Measurements from ENCODE around the gene RAB3B.

Gene RAB3B

DNA sequence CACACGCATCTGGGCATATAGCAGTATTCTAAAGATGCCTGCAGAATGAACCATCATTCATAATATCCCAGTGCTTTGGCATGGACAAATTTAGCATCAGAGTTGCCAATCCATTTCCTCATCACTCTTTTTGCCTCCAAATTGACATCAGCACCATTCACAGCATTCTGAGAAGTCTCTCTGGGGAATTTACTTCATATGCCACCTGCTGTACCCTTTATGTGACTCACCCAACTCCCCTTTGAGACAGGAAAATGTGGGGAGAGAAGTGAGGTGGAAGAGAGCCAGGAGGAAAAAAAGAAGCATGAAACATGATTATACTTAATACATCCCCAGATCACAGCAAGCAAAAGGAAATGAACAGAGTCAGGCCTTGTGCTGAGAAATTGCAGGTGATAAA lies 37.4 kb downstream of the RAB3B start:
- TF ChIP-seq GATA2 (IDR thresholded peaks at IDR 0.05; ENCODE audit: low read depth, low read length), result no peak
- TF ChIP-seq GATA3 (IDR thresholded peaks at IDR 0.05; ENCODE audit: low read depth, low read length), result no peak

DNA sequence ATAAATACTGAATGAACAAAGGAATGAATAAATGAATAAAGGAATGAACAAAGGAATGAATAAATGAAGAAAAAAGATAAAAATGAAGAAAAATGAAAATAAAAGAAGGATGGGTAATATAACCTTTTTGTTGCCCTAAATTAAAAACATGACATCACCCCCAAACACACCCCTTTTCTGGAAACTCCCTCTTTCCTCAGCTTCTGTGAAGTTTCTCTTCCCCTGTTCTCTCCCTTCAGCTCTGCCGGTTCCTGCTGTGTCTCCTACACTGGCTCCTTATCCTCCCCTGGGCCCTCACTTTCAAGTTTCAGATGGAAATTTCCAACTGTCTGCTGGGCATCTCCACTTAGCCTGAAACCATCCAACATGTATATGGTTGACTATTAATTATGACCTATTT lies 37.9 kb downstream of the RAB3B start:
- TF ChIP-seq GATA3 (IDR thresholded peaks at IDR 0.05; ENCODE audit: low read depth, low read length) (no peak), GATA2 (IDR thresholded peaks at IDR 0.05; ENCODE audit: low read depth, low read length) (no peak)

DNA sequence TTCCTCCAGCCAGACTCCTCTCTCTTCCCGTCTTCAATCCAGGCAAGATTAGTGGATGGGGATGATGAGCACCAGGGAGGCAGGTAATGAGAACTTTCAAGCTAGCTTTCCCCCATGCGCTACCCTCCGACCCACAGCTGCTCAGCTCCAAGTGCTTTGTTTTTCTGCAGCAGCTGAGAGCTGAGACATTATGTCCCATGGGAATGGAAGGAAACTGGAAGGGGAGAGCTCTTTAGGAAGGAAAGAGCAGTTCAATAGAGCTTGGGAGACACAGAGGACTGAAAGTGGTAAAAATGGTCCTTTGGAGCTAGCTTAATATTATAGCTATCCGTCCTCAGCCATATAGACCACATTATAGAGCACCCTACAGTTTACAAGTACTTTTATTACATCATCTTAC lies 39.8 kb downstream of the RAB3B start:
- no peak for TF ChIP-seq GATA2 (IDR thresholded peaks at IDR 0.05; ENCODE audit: low read depth, low read length)
- no peak for TF ChIP-seq GATA3 (IDR thresholded peaks at IDR 0.05; ENCODE audit: low read depth, low read length)

DNA sequence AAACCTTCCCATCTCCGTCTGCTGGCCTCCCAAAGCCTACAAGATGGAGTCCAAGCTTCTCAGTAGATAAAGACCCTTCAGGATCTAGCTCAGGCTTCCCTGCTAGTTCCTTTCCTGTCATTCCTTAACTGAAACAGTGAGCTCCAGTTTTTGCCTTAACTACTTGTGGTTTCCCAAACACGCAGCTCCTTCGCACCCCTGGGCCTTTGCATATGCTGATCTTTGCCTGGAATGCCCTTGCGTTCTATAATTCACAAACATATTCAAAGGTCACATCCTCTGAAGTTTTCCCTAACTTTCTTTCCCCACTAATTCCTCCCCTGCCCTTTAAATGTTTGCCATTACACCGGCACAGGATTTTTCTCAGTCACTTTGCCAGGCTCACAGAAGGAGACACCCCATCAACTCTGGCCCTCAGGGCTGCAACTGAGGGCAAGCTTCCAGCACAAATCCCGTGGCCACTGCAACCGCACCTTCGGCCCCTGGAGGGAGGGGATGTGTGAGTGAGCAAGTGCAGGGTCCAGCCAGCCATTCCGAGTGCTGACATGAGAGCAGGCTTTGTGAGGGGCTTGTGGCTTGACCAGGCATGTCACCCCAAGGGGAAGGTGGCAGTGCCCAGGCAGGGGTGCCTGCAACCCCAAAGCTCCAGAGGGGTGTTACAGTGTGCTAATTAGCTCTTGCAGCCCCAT lies 41.3 kb downstream of the RAB3B start:
- TF ChIP-seq GATA3 (IDR thresholded peaks at IDR 0.05; ENCODE audit: low read depth, low read length), result no peak
- TF ChIP-seq GATA2 (IDR thresholded peaks at IDR 0.05; ENCODE audit: low read depth, low read length), result no peak

DNA sequence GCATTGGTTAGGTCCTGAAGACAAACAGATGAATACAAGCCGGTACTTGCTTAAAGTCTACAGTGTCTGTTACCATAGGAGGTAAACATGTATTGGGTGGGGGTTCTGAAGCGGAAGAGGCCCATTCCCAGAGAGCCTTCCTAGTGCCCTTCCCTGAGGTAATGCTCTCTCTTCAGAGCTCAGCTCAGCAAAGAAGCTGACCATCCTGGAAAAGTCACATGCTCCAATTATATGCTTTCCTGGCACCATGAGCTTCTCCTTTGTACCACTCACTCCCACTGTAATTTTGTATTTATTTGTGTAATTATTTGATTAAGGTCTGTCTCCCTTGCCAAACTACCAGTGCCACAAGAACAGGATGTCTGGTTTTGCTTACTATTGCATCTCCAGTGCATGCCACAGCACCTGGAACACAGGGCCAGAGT lies 42.0 kb downstream of the RAB3B start:
- TF ChIP-seq GATA2 (IDR thresholded peaks at IDR 0.05; ENCODE audit: low read depth, low read length) (no peak), GATA3 (IDR thresholded peaks at IDR 0.05; ENCODE audit: low read depth, low read length) (no peak)

DNA sequence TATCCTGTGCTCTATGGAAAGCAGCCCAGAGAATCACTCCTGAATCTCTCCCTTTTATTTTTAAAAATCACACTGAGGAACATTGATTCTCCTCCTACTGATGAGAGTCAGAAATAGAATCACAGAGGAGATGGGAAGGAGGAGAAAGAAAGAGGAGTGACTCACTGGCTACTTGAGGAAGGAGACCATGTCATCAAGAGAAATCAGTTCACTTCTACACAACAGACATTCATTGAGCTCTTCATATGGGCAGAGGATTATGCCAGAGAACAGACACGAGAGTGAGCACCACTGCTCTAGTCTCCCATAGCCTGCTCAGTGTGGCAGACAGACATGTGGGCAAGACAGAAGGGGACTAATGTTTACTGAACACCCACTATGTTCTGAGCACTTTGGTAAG lies 44.2 kb downstream of the RAB3B start:
- TF ChIP-seq GATA3 (IDR thresholded peaks at IDR 0.05; ENCODE audit: low read depth, low read length) (no peak), GATA2 (IDR thresholded peaks at IDR 0.05; ENCODE audit: low read depth, low read length) (no peak)

DNA sequence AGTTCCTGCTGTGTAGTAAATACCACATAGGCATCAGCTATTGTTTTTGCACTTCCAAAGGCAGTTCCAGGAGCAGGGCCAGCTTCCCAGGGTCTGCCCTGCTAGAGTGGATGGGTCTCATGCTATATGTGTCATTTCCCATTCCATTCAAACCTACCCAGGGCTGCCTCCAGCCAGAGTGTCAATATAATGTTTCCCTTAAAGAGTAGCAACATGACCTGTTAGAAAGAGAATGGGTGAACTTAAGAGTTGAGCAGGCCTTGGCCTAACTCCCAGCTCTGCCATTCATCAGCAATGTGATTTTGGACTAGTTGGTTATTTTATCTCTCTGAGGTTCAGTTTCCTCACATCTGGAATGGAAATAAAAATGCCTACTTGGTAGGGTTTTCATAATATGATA lies 44.9 kb downstream of the RAB3B start:
- TF ChIP-seq GATA2 (IDR thresholded peaks at IDR 0.05; ENCODE audit: low read depth, low read length) (no peak), GATA3 (IDR thresholded peaks at IDR 0.05; ENCODE audit: low read depth, low read length) (no peak)

DNA sequence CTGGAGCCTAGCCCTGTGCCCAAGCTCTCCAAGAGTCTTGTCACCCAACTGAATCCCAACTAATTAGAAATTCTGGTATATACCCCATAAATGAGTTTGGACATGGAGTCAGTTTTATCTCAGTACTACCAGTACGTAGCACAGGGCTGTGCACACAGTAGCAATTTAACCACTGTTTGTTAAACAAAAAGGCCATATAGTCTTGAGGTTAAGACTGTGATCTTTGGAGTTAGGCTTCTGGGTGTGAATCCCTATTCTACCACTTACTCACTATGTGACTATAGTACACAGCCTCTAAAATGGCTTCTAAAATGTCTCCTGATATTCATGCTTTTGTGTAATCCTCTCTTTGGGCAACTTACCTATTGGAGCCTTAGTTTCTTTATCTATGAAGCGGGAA lies 48.2 kb downstream of the RAB3B start:
- TF ChIP-seq GATA3 (IDR thresholded peaks at IDR 0.05; ENCODE audit: low read depth, low read length) (no peak), GATA2 (IDR thresholded peaks at IDR 0.05; ENCODE audit: low read depth, low read length) (no peak)

DNA sequence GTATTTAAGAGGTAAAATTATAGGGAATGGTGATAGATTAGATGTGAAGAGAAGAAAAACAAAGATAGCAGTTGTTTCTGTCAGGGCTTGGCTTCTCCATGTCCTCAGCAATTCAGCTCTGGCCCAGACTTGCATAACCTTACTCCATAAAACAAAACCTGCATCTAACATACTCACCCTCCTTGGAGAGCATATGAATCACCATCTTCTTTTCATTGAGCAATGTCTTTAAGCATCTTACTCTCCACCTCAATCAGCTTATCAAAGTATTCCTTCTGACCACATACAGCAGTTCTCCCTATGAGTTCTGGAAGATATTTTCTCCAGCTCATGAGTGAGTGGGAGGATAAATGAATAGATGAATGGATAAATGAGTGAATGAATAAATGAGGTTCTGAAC lies 49.0 kb downstream of the RAB3B start:
- no peak for TF ChIP-seq GATA3 (IDR thresholded peaks at IDR 0.05; ENCODE audit: low read depth, low read length)
- no peak for TF ChIP-seq GATA2 (IDR thresholded peaks at IDR 0.05; ENCODE audit: low read depth, low read length)

DNA sequence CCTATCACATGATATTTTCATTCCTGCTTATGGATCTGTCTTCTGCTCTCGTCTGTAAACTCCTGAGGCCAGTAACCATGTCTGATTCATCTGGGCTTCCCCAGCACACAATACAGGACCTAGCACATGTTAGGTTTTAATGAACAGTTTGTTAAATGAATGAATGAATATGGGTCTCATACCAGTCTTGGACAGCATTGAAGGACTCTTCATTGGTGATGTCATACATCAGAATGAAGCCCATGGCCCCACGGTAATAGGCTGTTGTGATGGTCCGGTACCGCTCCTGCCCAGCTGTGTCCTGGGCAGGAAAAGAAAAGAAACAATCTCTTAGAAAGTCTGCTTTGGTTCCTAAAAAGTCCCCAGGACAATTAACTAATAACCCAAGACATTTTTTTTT lies 53.4 kb downstream of the RAB3B start:
- TF ChIP-seq GATA3 (IDR thresholded peaks at IDR 0.05; ENCODE audit: low read depth, low read length) (no peak), GATA2 (IDR thresholded peaks at IDR 0.05; ENCODE audit: low read depth, low read length) (no peak)

DNA sequence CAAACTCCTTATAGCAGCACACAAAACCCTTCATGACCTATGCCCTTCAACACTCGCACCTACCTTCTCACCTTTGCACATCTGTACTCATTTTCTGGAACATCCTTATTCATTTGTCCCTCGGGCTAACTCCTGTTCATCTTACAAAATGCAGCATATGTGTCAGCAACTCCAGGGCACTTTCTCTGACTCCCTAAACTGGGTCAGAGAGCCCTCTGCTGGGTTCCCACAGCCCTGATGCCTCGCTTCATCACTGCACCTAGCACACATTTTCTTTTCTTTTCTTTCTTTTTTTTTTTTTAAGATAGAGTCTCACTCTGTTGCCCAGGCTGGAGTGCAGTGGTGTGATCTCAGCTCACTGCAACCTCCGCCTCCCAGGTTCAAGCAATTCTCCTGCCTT lies 54.0 kb downstream of the RAB3B start:
- no peak for TF ChIP-seq GATA2 (IDR thresholded peaks at IDR 0.05; ENCODE audit: low read depth, low read length)
- no peak for TF ChIP-seq GATA3 (IDR thresholded peaks at IDR 0.05; ENCODE audit: low read depth, low read length)

DNA sequence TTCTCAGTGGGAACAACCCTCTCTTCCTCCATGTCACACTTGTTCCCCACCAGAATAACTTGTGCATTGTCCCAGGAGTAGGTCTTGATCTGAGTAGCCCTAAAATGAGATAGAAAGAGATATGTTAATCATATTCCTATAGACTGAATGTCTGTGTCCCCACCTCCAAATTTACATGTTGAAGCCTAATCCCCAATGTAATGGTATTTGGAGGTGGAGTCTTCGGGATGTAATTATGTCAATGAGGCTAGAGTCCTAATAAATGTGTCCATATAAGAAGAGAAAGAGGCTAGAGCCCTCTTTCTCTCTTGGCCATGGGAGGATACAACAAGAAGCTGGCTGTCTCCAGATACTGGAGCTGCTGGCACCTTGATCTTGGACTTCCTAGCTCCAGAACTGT lies 57.2 kb downstream of the RAB3B start:
- no peak for TF ChIP-seq GATA3 (IDR thresholded peaks at IDR 0.05; ENCODE audit: low read depth, low read length)
- no peak for TF ChIP-seq GATA2 (IDR thresholded peaks at IDR 0.05; ENCODE audit: low read depth, low read length)

DNA sequence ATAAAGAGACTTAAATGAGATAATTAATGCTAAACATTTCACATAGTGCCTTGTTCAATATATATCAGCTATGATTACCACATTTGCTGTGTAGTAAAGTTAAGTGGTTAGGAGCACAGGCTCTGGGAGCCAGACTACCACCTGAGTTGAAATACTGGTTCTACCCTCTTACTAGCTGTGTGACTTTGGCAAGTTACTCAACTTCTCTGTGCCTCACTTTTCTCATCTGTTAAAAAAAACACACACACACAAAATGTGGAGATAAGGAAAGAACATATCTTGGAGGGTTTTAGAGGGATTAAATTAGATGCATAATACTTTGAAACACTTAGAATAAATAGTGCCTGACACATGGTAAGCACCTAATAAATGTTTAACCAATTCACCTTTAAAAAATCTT lies 60.2 kb downstream of the RAB3B start:
- no peak for TF ChIP-seq GATA3 (IDR thresholded peaks at IDR 0.05; ENCODE audit: low read depth, low read length)

DNA sequence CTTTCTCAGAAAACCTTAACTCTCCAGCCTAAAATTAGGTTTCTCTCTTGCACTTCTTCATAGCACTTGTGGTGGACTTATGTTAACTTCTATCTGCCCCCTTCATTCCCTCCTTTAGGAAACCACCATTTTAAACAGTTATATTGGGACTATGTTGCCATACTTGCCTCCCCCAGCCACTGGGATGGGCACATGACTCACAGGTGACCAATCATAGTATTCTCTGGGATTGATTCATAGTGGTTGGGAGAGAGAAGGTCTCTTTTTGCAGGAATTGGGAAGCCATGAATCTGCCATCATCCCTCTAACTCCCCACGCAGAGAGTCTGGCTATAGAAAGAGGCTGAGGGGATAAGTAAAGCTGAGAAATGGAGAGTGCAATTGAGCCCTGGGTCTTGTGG lies 61.6 kb downstream of the RAB3B start:
- TF ChIP-seq GATA2 (IDR thresholded peaks at IDR 0.05; ENCODE audit: low read depth, low read length) (no peak), GATA3 (IDR thresholded peaks at IDR 0.05; ENCODE audit: low read depth, low read length) (no peak)

DNA sequence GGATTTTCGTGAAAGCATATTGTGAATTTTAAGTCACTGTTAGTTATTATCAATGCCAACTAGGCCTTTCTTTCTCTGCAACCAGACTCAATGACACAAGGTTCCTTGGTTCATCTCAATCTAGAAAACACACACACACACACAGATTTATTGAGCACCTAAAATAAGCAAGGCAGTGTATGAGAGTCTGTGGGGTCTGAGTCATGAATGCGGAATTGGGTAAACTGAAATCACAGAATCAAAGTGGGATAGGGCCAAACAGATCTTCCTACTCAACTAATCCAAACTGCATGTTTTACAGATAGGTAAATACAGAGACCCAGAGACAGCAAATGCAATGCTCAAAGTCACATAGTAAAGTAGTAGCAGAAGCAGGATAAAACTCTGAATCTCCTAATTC lies 63.5 kb downstream of the RAB3B start:
- TF ChIP-seq GATA2 (IDR thresholded peaks at IDR 0.05; ENCODE audit: low read depth, low read length) (no peak), GATA3 (IDR thresholded peaks at IDR 0.05; ENCODE audit: low read depth, low read length) (no peak)
